K562 (cell line): ENCODE measurements around the gene CYB5R4. TPM values are rescaled to one million over a fixed set of nuclear protein-coding genes. Genes with fewer than 3 reads are reported as not detected.

ENCODE experiments used
- ATAC-seq: fragments of 200-7000 bp; cut with Tn5 transposase; 3 replicates; pipeline ENCODE4 v1.9.1; 2020; ENCODE audit warnings: moderate library complexity
- BruUV-seq: library from RNA; stranded (reverse); fragments of 400-500 nt; replicated peaks from 2 replicates; lab custom pipeline; 2021; lab: Mats Ljungman, UMichigan
- CTCF ChIA-PET: fragments of 300-600 bp; formaldehyde crosslinking; extraction: SDS; loops from one replicate; lab custom pipeline; 2021; ENCODE audit warnings: low intra/inter-chr PET ratio; lab: Yijun Ruan, JAX
- POLR2A ChIA-PET: fragments of 300-600, 350-650 bp; sonication (Branson Sonifier 250); formaldehyde crosslinking; extraction: SDS; loops from one replicate; lab custom pipeline; 2021; ENCODE audit warnings: antibody characterized with exemption, inconsistent platforms; lab: Yijun Ruan, JAX
- DNase-seq, 4 experiments: peaks; one replicate each; pipeline versions ENCODE4 v3.0.0 to v3.0.0-alpha.2; 2011 to 2018; ENCODE audit warnings: low spot score in 3 of 4, mixed read lengths in 3 of 4; ENCODE audit errors: extremely low read depth in 1 of 4
- FAIRE-seq: peaks from 2 replicates; lab custom pipeline; 2011; peaks lifted over from hg19 to GRCh38; lab: Jason Lieb, UNC
- H2AFZ ChIP-seq: 2 replicates; pipeline ENCODE4 v1.6.0; 2011; ENCODE audit warnings: low read depth, low read length, control low read depth, inconsistent platforms
- H3K27ac ChIP-seq: fragments of 200-600 bp; 3 replicates; pipeline ENCODE4 v1.8.0; 2011; ENCODE audit warnings: low read depth, mild to moderate bottlenecking, control low read depth, inconsistent platforms, low read length, moderate library complexity, mixed read lengths; ENCODE audit errors: extremely low read depth
- H3K27me3 ChIP-seq, 2 experiments: fragments of 300-600 bp in 1 of 2; 2 replicates in 1 of 2; 3 replicates in 1 of 2; pipeline versions ENCODE4 v1.6.0 to v1.8.0; 2011; ENCODE audit warnings: inconsistent platforms in 2 of 2, low read length in 2 of 2, mild to moderate bottlenecking in 1 of 2, mixed read lengths in 1 of 2, moderate library complexity in 1 of 2; ENCODE audit not compliant: control insufficient read depth in 2 of 2, insufficient read depth in 2 of 2
- H3K36me3 ChIP-seq: fragments of 300-600 bp; 3 replicates; pipeline ENCODE4 v1.8.0; 2011; ENCODE audit warnings: mild to moderate bottlenecking, low read length, inconsistent platforms; ENCODE audit not compliant: control insufficient read depth, insufficient read depth
- H3K4me1 ChIP-seq, 2 experiments: fragments of 200-600 bp in 1 of 2; replicated peaks in 1 of 2; 2 replicates in 1 of 2; 3 replicates in 1 of 2; pipeline versions ENCODE4 v1.5.1 to v1.8.0; 2011; ENCODE audit warnings: inconsistent platforms in 2 of 2, low read length in 2 of 2, mild to moderate bottlenecking in 1 of 2, mixed read lengths in 1 of 2, moderate library complexity in 1 of 2; ENCODE audit not compliant: control insufficient read depth in 2 of 2, insufficient read depth in 2 of 2
- H3K4me2 ChIP-seq: 2 replicates; pipeline ENCODE4 v1.6.1; 2011; ENCODE audit warnings: low read length, control low read depth, inconsistent platforms, mixed read lengths; ENCODE audit not compliant: insufficient read depth
- H3K4me3 ChIP-seq: fragments of 200-600 bp; sonication (generic), shearing (Covaris generic); 2 replicates; pipeline ENCODE4 v1.5.1; 2016; ENCODE audit warnings: control low read depth, inconsistent platforms
- H3K79me2 ChIP-seq: fragments of 200-600 bp; 3 replicates; pipeline ENCODE4 v1.8.0; 2011; ENCODE audit warnings: low read length, inconsistent platforms; ENCODE audit not compliant: control insufficient read depth, insufficient read depth
- H3K9ac ChIP-seq, 2 experiments: 2 replicates each; pipeline versions ENCODE4 v1.6.0 to v1.6.1; 2011; ENCODE audit warnings: low read depth in 2 of 2, low read length in 2 of 2, control low read depth in 1 of 2, inconsistent platforms in 1 of 2, mild to moderate bottlenecking in 1 of 2, mixed read lengths in 1 of 2; ENCODE audit not compliant: insufficient read depth in 1 of 2
- H3K9me1 ChIP-seq: one replicate; pipeline ENCODE4 v1.6.0; 2011; ENCODE audit warnings: inconsistent platforms, mild to moderate bottlenecking, low read length, moderate library complexity; ENCODE audit not compliant: control insufficient read depth, insufficient read depth
- H3K9me3 ChIP-seq: replicated peaks from 2 replicates; pipeline ENCODE4 v1.5.1; 2011; ENCODE audit warnings: low read depth, low read length, inconsistent platforms; ENCODE audit not compliant: control insufficient read depth, insufficient read depth
- H4K20me1 ChIP-seq: replicated peaks from 2 replicates; pipeline ENCODE4 v1.6.1; 2011; ENCODE audit warnings: low read length, inconsistent platforms, mixed read lengths; ENCODE audit not compliant: control insufficient read depth, insufficient read depth
- BCL6 ChIP-seq: fragments of 250-450 bp; sonication (Bioruptor Pico); IDR thresholded peaks from 2 replicates; pipeline ENCODE4 v1.4.0; 2020
- CHD2 ChIP-seq: IDR thresholded peaks from 2 replicates; pipeline ENCODE4 v1.6.1; 2011; ENCODE audit warnings: low read depth, low read length
- CSDE1 ChIP-seq, 2 experiments: fragments of 450-650 bp; IDR thresholded peaks; 2 replicates each; pipeline ENCODE4 v1.6.1; 2016; ENCODE audit warnings: mild to moderate bottlenecking in 1 of 2
- DPF2 ChIP-seq: fragments of 450-650 bp; IDR thresholded peaks from 2 replicates; pipeline ENCODE4 v1.6.1; 2016
- MAFK ChIP-seq: IDR thresholded peaks from 2 replicates; pipeline ENCODE4 v1.6.1; 2011; ENCODE audit warnings: low read length, improper control_type of control experiment
- NCOR1 ChIP-seq: fragments of 450-650 bp; IDR thresholded peaks from 2 replicates; pipeline ENCODE4 v1.6.1; 2016; ENCODE audit warnings: mild to moderate bottlenecking, moderate library complexity
- RFX1 ChIP-seq: fragments of 450-650 bp; IDR thresholded peaks from 2 replicates; pipeline ENCODE4 v1.6.1; 2016; ENCODE audit warnings: mild to moderate bottlenecking, moderate library complexity
- SMAD1 ChIP-seq: fragments of 150-350 bp; IDR thresholded peaks from 2 replicates; pipeline ENCODE4 v1.6.1; 2014; ENCODE audit warnings: low read length, low read depth; ENCODE audit not compliant: partially characterized antibody
- ZBTB8A ChIP-seq: fragments of 450-650 bp; IDR thresholded peaks from 2 replicates; pipeline ENCODE4 v1.6.1; 2018; ENCODE audit warnings: mild to moderate bottlenecking, moderate library complexity; ENCODE audit not compliant: partially characterized antibody
- ZNF77 ChIP-seq: fragments of 250-450 bp; sonication (Bioruptor Pico); IDR thresholded peaks from 2 replicates; pipeline ENCODE4 v1.5.0; 2020
- WGBS: fragments of 100-300 bp; shearing (Covaris generic); methylation state at CpG from one replicate; pipeline ENCODE4 v1.1.6; 2016; ENCODE audit warnings: low coverage, mixed read lengths; ENCODE audit not compliant: insufficient coverage; ENCODE audit errors: missing lambda C conversion rate; 5-methylcytosine and 5-hydroxymethylcytosine counted together
- in situ Hi-C: fragments of 300-500 bp; cut with MboI; formaldehyde crosslinking; loops from 4 replicates; pipeline ENCODE4 v1.15.0; 2018; ENCODE audit warnings: inconsistent platforms, mixed read lengths
- intact Hi-C: fragments of 100-400 bp; cut with micrococcal nuclease; formaldehyde crosslinking; loops from 2 replicates; pipeline ENCODE4 v1.14.2; 2022
- polyA plus RNA-seq, 8 experiments: library from polyadenylated mRNA; depleted of rRNA in 4 of 8; stranded (reverse) in 5 of 8; unstranded in 3 of 8; fragments of >200 nt; fragmentation: Nextera tagmentation in 2 of 8; fragmentation: Illumina TruSeq in 1 of 8; extraction: Ambion mirVana in 2 of 8; extraction: Trizol in 1 of 8; gene quantifications; 2 replicates each; pipeline versions ENCODE4 v1.2.1 to v1.2.3, GENCODE V29; 2011 to 2014; ENCODE audit warnings: inconsistent platforms in 1 of 8, missing spikeins in 1 of 8
- total RNA-seq, 7 experiments: library from RNA; depleted of rRNA in 6 of 7; stranded (reverse); fragments of >200 nt in 6 of 7; fragmentation: Illumina TruSeq in 2 of 7; extraction: Trizol in 2 of 7; gene quantifications; 2 replicates each; pipeline versions ENCODE4 v1.2.1 to v1.2.3, GENCODE V29; 2011 to 2021; ENCODE audit warnings: low replicate concordance in 1 of 7

Gene CYB5R4
- total and polyA plus RNA-seq, 9 of the 15 experiments (the other 6 are each of a cell fraction or from before 2014, with no cell fraction given) = 5.9 to 23.1 (median 19.0) TPM

GRCh38 chr6:84003131-84003530, 143.6 kb downstream of the CYB5R4 start:
- Histone ChIP-seq H3K4me3 (no peak overlapping the region), H3K27me3 (no peaks in the 10 kb centered on the region), H3K4me2 (no peak overlapping the region), H3K36me3 (no peaks in the 10 kb centered on the region), H3K9ac (no peak overlapping the region), H3K79me2 (no peaks in the 10 kb centered on the region), H3K4me1 (no peaks in the 10 kb centered on the region), H3K9me1 (no peaks in the 10 kb centered on the region), H4K20me1 (no peaks in the 10 kb centered on the region), H3K27ac (no peak overlapping the region), H3K9me3 (no peaks in the 10 kb centered on the region), H2AFZ (no peak overlapping the region)
- no peak for FAIRE-seq
- no TSS peak for BruUV-seq
- TF ChIP-seq SMAD1 (no peak), CSDE1 (IDR thresholded peaks at IDR 0.05) (peak in 1 of 2 experiments; percentile 45; a peak in 1 of 4 replicates), CHD2 (no peak), RFX1 (peak; percentile 92), NCOR1 (no peak), ZBTB8A (no peak), DPF2 (no peak), ZNF77 (CRISPR knock-in tag) (no peak), BCL6 (CRISPR knock-in tag) (no peak), MAFK (no peak)
- ATAC-seq = no peak; the same call in 2 of the 3 replicates
- no peak for DNase-seq
- intact Hi-C loops = no loop called here
- WGBS = 0% methylated on average over 1 of the region's 1 CpG
- CTCF ChIA-PET = no interaction called here
- POLR2A ChIA-PET = no interaction called here
- in situ Hi-C loops = no loop called here
